NB4 (cell line): ENCODE results near the gene INTS1.

Experiments
- MAX ChIP-seq: IDR thresholded peaks from 2 replicates; pipeline ENCODE4 v1.6.1; 2011; ENCODE audit warnings: low read depth, low read length
- MYC ChIP-seq: IDR thresholded peaks from 2 replicates; pipeline ENCODE4 v1.6.1; 2011; ENCODE audit warnings: low read depth, low read length
- POLR2A ChIP-seq: IDR thresholded peaks from 2 replicates; pipeline ENCODE4 v1.6.1; 2011; ENCODE audit warnings: mild to moderate bottlenecking; ENCODE audit not compliant: insufficient read length; ENCODE audit errors: extremely low read depth
- TF ChIP-seq, protein P1 (sequence below): IDR thresholded peaks from one replicate; pipeline ENCODE4 v1.5.1; 2012; ENCODE audit warnings: low read depth, low read length

- TF ChIP-seq, protein P1, sequence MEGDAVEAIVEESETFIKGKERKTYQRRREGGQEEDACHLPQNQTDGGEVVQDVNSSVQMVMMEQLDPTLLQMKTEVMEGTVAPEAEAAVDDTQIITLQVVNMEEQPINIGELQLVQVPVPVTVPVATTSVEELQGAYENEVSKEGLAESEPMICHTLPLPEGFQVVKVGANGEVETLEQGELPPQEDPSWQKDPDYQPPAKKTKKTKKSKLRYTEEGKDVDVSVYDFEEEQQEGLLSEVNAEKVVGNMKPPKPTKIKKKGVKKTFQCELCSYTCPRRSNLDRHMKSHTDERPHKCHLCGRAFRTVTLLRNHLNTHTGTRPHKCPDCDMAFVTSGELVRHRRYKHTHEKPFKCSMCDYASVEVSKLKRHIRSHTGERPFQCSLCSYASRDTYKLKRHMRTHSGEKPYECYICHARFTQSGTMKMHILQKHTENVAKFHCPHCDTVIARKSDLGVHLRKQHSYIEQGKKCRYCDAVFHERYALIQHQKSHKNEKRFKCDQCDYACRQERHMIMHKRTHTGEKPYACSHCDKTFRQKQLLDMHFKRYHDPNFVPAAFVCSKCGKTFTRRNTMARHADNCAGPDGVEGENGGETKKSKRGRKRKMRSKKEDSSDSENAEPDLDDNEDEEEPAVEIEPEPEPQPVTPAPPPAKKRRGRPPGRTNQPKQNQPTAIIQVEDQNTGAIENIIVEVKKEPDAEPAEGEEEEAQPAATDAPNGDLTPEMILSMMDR: no peak
- TF ChIP-seq POLR2A (no peak), MYC (no peak), MAX (no peak)
Observed at GRCh38 chr7:1430056-1430845, 73.9 kb downstream of the INTS1 start.
